GM18507 (cell line): Measurements from ENCODE around the gene UNC119B.

Source experiments
- DNase-seq: peaks from one replicate; pipeline ENCODE4 v3.0.0; 2011; ENCODE audit warnings: low read depth; ENCODE audit not compliant: insufficient read length; ENCODE audit errors: extremely low spot score
- FAIRE-seq: peaks from 2 replicates; lab custom pipeline; 2011; peaks lifted over from hg19 to GRCh38; lab: Jason Lieb, UNC

Gene UNC119B

DNA sequence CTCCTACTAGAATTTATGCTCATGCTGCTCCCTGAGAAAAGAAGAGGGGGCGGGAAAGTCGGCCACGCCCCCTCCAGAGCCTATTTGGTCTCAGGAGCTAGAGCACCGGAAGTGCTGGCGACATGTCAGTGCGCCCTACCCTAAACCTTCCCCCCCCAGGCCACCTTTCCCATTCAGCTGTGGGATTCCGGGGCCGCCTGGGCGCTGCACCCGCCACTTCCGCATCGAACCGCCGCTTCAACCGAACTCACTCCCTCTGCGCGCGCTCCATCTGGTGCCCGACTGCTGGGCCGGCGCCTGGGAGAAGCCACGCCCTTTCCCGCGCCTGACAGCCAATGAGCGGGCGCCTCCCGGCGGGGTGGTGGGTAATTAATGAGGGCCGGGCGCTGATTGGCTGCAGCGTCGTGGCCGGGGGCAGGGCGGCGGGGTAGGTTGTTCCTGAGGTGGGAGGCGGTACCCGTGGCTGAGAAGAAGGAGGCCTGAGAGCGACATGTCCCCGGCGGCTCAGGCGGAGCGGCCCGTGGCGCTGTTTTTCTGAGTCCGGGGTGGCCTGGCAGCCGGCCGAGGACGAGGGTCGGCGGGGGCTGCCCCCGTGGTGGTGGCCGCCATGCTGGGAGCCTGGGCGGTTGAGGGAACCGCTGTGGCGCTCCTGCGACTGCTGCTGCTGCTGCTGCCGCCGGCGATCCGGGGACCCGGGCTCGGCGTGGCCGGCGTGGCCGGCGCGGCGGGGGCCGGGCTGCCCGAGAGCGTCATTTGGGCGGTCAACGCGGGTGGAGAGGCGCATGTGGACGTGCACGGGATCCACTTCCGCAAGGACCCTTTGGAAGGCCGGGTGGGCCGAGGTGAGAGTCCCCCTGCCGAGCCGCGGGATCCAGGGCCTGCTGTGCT, 23.3 kb upstream of the UNC119B start, which contains the start of gene MLEC:
TSS of gene MLEC (plus strand) at position 460 of the 888 bp plus-strand sequence. CDS start at position 608, 148 bp downstream.
- DNase-seq (peak; percentile 94), FAIRE-seq (peak; percentile 96)

DNA sequence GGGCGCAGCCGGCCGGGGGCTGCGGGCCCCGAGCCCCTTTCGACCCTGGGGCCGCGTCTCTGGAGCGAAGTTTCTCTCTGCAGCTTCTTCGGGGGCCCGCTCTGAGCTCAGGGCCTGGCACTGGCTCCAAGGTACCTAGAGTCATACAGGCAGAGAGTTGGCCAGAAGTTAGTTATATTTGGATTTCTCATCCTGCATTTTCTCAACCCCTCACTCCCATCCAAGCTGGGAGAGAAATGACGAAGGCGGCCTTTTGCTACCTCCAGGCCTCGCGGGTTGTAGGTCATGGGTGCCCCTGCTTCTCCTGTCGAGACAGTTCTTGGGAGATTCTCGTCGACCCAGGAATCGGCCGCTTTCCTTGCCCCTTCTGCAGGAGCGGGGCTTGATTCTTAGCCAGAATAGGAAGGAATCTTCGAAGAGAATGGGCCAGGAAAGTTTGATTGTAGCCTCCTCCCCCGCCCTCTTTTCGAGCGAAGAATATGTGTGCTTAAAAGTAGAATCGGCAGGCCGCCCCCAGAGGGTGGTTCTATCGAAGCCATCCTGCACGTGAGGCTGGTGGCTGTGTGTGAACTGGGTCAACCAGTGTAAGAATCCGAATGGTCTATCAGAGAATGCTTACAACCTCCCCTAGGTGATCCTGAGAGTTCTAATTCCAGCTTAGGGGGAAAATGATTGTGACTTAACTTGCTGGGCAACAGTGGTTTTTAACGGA, 22.5 kb upstream of the UNC119B start:
- FAIRE-seq (peak; percentile 59), DNase-seq (no peak)

GRCh38 chr12:120688527-120689071, 21.7 kb upstream of the UNC119B start:
- DNase-seq (no peak), FAIRE-seq (no peak)

DNA sequence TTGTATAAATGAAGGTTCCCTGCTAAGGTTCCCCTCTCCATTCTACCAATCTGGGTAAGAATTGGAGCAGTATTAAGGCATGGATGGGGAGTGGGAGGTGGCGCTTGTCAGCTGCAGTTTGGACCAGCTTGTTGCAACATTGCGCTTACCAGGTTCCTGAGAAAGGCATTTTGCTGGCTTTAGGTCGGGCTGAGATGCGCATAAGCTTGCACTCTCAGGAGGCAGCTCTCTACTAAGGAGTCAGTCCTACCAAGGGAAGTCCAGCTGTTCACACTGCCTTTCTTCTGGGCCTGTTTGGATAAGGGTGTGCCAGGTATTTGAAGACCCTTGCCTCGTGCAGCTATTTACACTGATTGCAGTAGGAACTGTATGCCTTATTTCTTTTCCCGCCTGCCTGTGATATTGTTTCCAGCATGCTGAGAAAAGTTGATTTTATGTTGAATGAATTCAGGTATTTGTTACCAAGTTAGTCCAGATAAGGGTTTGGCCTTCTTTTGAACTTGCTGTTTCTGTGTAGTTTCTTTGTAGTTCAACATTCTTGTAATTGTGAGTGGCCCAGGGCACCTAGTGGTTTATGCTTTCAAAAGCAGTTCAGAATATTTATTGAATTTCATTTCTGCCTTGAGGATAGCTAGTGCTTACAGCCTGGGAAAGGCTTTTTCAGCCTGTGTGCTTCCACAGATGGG, 20.7 kb upstream of the UNC119B start:
- DNase-seq (no peak), FAIRE-seq (no peak)

DNA sequence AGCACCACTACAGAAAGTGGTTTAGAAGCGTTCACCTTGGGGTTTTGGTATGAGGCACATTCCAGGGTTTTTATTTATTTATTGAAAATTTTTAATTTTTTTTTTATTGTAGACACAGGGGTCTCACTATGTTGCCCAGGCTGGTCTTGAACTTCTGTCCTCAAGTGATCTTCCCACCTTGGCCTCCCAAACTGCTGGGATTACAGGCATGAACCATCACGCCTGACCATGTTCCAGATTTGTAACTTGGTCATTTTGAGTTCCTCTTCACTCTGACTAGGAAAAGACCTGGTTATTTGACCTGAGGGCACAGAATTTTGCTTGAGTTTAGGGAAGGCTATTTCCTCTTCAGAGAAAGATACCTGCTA, 20.2 kb upstream of the UNC119B start:
- FAIRE-seq (no peak), DNase-seq (no peak)

DNA sequence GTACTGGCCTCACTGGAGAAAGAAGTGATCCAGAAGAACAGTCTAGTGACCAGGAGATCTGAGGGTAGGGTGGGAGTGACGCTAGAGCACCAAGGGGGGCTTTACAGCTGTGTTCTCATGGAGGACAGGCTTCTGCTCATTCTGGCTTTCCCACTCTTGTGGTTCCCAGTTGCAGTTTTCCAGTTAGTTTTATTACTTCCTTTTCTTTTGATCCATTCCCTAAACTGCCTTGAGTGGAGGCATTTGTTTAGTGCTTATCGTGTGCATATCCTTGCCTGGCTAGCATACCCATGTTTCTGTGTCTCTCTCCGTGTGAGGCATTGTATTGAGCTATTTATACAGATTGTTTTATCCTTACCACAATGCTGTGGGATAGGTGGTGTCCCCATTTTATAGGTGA, 19.3 kb upstream of the UNC119B start:
- DNase-seq (no peak), FAIRE-seq (no peak)

- DNase-seq (no peak), FAIRE-seq (no peak)
Measured at GRCh38 chr12:120692524-120693033, 17.7 kb upstream of the UNC119B start.

DNA sequence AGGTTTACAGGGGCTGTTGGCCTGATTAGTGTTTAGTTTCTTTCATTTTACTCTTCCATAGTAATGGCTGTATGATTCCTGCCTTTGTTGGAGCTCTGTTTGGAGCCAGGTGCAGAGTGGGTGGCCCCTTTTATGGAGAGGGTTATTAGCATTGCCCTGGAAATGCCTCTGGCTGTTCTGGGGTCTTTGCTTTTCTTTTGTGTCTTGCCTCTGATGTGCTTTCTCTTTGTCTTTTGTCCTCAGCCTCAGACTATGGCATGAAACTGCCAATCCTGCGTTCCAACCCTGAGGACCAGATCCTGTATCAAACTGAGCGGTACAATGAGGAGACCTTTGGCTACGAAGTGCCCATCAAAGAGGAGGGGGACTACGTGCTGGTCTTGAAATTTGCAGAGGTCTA, 16.4 kb upstream of the UNC119B start:
- no peak for DNase-seq
- no peak for FAIRE-seq

DNA sequence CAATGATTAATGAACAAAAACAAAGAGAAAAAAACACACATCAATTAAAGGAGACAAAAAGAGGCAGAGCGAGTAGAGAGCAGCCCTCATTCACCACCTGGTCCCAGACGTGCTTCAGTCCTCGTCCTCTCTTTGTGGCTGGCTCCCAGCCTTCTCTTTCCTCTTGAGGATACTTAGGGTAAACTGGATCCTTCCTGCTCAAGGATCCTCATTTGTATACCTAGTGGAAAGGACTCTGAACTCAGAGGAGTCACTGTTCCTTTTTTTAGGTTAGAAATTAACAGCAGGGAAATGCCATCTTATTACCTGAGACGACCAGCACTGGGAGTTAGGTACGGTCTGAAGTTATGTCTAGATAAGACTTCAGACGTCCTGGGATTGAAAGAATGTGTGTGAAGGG, 13.6 kb upstream of the UNC119B start:
- DNase-seq (no peak), FAIRE-seq (no peak)

GRCh38 chr12:120697344-120697743, 12.9 kb upstream of the UNC119B start:
- DNase-seq (no peak), FAIRE-seq (no peak)

- FAIRE-seq (no peak), DNase-seq (no peak)
Measured at GRCh38 chr12:120698665-120699064, 11.6 kb upstream of the UNC119B start.

- FAIRE-seq (no peak), DNase-seq (no peak)
Measured at GRCh38 chr12:120699553-120699952, 10.7 kb upstream of the UNC119B start.

DNA sequence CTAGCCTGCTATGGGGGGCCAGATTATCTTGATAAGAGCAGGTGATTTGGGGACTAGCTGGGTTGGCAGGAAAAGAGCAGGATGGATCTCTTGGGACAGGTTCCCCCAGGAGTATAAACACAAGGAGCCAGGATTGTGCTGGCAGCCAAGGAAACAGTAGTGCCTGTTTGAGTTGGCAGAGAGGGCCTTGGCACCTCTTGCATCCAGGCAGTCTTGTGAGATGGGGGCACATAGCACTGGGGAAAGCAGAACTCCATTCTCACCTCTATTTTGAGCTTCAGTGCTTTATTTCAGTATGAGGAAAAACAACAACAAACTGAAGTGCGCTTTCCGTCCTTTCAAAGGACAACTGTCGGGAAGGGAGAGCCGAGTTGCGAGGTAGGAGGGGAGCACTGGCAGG, 9.4 kb upstream of the UNC119B start:
- no peak for DNase-seq
- FAIRE-seq = no peak

- FAIRE-seq (no peak), DNase-seq (no peak)
Measured at GRCh38 chr12:120702637-120703036, 7.6 kb upstream of the UNC119B start.

DNA sequence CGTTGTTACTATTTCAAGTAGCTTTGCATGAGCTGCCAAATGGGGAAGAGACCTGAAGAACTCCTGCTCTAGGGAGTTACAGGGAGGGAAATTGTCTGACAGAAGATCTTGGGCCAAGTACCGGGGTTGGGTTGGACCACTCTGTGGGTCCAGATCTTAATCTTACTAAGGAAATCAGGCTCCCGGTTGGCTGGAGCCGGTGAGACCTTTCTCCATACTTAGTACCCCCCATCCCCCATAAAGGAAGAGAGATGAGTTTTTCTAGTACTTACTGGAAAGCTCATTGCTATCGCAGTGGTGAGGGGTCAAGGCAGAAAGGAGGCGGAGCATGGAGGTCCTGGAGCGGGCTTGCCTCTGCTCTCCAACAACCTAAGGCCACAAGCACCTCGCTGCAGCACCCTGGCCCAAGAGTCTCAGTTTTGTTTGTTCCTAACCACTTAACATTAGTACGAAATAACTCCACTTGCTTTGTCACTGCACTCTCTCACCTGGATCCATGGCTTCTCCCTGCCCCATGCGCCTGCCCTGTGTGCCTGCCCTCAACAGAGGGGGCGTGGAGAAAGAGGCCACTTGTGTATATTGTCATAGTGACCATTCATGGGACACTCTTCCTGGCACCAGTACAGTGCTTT, 6.8 kb upstream of the UNC119B start:
- DNase-seq = no peak
- no peak for FAIRE-seq

DNA sequence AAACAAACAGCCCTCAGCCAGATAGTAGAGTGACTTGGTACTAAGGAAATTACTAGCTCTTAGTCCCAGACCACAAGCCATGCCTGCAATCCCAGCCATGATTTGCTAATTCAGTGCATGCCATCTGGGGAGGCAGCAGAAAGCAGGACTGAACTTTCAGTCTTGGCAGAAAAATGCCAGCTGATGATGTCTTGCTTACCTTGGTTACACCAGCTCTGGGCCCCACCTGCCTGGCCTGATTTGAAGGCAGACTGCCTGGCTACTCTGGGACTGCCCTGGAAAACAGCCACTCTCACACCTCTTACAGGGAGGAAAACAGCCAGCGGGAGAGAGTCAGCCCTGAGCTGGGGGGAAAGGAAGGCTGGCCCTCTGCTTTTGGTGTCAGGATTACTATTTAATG, 4.6 kb upstream of the UNC119B start:
- FAIRE-seq (no peak), DNase-seq (no peak)

- DNase-seq = no peak
- no peak for FAIRE-seq
Measured at GRCh38 chr12:120706029-120706428, 4.2 kb upstream of the UNC119B start.

GRCh38 chr12:120708651-120709050, 1.6 kb upstream of the UNC119B start:
- no peak for FAIRE-seq
- no peak for DNase-seq

DNA sequence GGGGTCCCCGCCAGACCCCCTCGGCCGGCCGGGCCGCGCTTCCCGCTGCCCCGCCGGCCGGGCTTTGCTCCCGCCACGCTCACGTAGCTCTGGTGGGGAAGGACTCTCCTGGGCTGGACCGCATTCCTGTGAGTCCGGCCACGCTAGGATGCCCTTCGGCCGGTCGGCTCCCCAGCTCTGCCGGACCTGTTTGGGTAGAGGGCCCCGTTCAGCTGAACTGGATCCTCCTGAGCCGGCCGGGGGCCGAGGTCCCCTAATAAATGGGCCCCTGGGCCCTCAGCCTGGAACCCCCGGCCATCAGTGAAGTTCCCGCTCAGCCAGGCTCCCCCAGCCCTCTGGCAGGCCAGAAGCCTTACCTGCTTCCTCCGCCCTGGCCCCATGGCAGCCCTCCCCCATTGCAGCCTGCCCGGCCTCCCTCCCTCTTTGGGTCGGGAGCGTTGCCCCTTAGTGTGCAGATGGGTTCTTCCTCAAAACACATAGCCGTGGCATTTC, 593 bp downstream of the UNC119B start:
- peak; percentile 18 for DNase-seq

More for the DNA sequence above, 593 bp downstream of the UNC119B start:
- no peak for FAIRE-seq
